ENCODE data around the gene ASPDH.

DNA sequence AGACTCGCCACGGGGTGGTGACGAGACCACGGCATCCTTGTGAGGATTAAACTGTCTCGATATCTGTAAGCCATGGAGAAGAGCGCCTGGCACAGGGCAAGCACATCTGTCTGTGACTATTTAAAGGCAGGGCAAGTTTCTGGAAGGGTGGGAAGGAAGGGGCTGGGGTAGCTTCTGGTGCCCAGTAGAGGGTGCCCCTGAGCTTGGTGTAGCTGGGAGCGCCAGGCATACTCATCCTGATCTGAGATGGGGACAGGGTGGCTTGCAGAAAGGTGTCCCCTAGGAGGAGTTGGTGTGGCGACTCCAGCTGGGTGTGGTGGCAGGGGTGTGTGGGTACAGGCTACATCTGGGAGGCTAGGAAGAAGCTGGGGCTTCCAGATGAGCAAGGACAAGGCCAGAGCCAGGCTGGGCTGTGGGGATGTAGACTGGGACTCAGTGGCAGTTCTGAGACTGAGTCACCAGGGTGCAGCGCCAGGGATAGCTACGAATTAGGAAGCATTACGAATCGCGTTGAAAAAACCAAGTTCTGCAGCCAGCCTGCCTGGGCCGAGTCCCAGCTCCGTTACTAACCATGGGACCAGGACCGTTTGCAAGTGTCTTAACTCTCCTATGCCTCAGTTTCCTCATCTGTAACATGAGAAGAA lies 23.1 kb upstream of the ASPDH start:
- TF ChIP-seq POLR2A (IDR thresholded peaks at IDR 0.05; ENCODE audit: low read depth, low read length) (no peak), FOS (IDR thresholded peaks at IDR 0.05; ENCODE audit: low read depth, low read length) (no peak), SMC3 (IDR thresholded peaks at IDR 0.05; ENCODE audit: low read depth, low read length) (no peak), CHD1 (IDR thresholded peaks at IDR 0.05; ENCODE audit: low read depth, low read length) (no peak), MAFK (IDR thresholded peaks at IDR 0.05; ENCODE audit: low read depth, low read length) (no peak), RAD21 (IDR thresholded peaks at IDR 0.05; ENCODE audit: low read length) (no peak)
- TF ChIP-seq, protein P1, sequence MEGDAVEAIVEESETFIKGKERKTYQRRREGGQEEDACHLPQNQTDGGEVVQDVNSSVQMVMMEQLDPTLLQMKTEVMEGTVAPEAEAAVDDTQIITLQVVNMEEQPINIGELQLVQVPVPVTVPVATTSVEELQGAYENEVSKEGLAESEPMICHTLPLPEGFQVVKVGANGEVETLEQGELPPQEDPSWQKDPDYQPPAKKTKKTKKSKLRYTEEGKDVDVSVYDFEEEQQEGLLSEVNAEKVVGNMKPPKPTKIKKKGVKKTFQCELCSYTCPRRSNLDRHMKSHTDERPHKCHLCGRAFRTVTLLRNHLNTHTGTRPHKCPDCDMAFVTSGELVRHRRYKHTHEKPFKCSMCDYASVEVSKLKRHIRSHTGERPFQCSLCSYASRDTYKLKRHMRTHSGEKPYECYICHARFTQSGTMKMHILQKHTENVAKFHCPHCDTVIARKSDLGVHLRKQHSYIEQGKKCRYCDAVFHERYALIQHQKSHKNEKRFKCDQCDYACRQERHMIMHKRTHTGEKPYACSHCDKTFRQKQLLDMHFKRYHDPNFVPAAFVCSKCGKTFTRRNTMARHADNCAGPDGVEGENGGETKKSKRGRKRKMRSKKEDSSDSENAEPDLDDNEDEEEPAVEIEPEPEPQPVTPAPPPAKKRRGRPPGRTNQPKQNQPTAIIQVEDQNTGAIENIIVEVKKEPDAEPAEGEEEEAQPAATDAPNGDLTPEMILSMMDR (conservative IDR thresholded peaks at IDR 0.05; ENCODE audit: low read depth, low read length): no peak
